ENCODE measurements around the gene MLIP. TPM values are rescaled to one million over a fixed set of nuclear protein-coding genes. Genes with fewer than 3 reads are reported as not detected.
A peak's percentile ranks its signal among the peaks of the same experiment; 100 is the strongest.

Gene MLIP
- total RNA-seq, 1 experiment from 2014 or later: not detected

DNA sequence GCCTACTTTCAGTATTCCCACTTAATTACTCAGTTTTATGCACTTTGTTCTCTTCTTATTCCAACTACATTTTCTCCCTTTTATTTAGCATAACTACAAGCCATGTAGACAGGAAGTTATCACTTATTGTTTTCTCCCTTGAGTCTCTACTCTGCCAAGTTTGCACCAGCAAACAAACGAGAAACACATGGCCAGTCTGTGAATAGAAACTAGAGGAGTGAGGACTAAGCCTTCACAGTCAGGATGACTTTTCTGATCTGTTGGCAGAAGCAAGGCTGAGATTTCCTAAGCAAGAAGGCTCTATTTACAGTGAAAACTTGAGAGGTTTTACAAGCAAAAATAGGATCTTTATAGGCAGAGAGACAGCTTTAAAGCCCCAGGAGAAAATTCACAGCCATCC, 127.2 kb downstream of the MLIP start:
- Mint-ChIP-seq H3K27ac (ENCODE audit: low read depth, unreplicated experiment) (no peak overlapping the region), H3K4me3 (ENCODE audit: unreplicated experiment) (no peak overlapping the region), H3K27me3 (ENCODE audit: insufficient read depth, unreplicated experiment) (no peaks in the 10 kb centered on the region), H3K36me3 (ENCODE audit: insufficient read depth, unreplicated experiment) (no peaks in the 10 kb centered on the region), H3K9me3 (ENCODE audit: unreplicated experiment) (no peaks in the 10 kb centered on the region), H3K4me1 (ENCODE audit: insufficient read depth, unreplicated experiment) (peaks cover 5% of the 10 kb centered on the region)
- no TSS peak for BruUV-seq (replicated peaks)
- DNase-seq (ENCODE audit: unreplicated experiment): no peak
- TF ChIP-seq, protein P1, sequence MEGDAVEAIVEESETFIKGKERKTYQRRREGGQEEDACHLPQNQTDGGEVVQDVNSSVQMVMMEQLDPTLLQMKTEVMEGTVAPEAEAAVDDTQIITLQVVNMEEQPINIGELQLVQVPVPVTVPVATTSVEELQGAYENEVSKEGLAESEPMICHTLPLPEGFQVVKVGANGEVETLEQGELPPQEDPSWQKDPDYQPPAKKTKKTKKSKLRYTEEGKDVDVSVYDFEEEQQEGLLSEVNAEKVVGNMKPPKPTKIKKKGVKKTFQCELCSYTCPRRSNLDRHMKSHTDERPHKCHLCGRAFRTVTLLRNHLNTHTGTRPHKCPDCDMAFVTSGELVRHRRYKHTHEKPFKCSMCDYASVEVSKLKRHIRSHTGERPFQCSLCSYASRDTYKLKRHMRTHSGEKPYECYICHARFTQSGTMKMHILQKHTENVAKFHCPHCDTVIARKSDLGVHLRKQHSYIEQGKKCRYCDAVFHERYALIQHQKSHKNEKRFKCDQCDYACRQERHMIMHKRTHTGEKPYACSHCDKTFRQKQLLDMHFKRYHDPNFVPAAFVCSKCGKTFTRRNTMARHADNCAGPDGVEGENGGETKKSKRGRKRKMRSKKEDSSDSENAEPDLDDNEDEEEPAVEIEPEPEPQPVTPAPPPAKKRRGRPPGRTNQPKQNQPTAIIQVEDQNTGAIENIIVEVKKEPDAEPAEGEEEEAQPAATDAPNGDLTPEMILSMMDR (IDR thresholded peaks at IDR 0.05; ENCODE audit: unreplicated experiment): no peak
- ChIA-PET CTCF (interaction anchor here (1.2 kb wide), 1 partner anchor 64 kb away, joined by 4 read pairs; no protein-coding TSS in a partner anchor), POLR2A (no interaction called here)
- intact Hi-C loops (cut with micrococcal nuclease): no loop called here

DNA sequence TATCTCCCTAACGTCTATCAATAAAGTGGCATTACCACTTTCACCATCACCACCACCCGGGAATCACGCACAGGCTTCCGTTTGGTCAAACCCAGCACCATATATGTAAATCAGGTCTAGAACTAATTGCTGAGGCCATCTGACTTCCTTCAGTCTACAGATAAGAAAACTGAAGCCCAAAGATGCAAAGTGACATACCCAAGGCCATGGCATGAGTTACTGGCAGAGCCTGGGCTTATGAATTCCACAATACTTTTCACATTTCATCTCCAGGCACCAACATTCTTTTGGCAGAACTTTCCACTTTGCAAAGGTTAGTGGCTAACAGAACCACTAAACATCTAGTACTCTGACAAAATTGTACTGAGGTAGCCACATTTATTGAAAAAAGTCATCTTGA, 132.5 kb downstream of the MLIP start:
- Mint-ChIP-seq H3K4me1 (ENCODE audit: insufficient read depth, unreplicated experiment) (no peaks in the 10 kb centered on the region), H3K4me3 (ENCODE audit: unreplicated experiment) (no peak overlapping the region), H3K27ac (ENCODE audit: low read depth, unreplicated experiment) (no peak overlapping the region), H3K36me3 (ENCODE audit: insufficient read depth, unreplicated experiment) (no peaks in the 10 kb centered on the region), H3K27me3 (ENCODE audit: insufficient read depth, unreplicated experiment) (no peaks in the 10 kb centered on the region), H3K9me3 (ENCODE audit: unreplicated experiment) (no peaks in the 10 kb centered on the region)
- CTCF ChIA-PET: interaction anchor here (0.6 to 2.7 kb wide), 17 partner anchors 9 to 1010 kb away, joined by 3 to 20 read pairs (median 4); no protein-coding TSS in a partner anchor
- intact Hi-C loops (cut with micrococcal nuclease): loop anchor here (1.0 kb wide), 1 partner anchor 826 kb away; no protein-coding TSS in a partner anchor
- TF ChIP-seq, protein P1 (IDR thresholded peaks at IDR 0.05; ENCODE audit: unreplicated experiment): no peak
- no peak for DNase-seq (ENCODE audit: unreplicated experiment)
- POLR2A ChIA-PET: interaction anchor here (1.4 kb wide), 1 partner anchor 12 kb away, joined by 5 read pairs; no protein-coding TSS in a partner anchor
- no TSS peak for BruUV-seq (replicated peaks)

DNA sequence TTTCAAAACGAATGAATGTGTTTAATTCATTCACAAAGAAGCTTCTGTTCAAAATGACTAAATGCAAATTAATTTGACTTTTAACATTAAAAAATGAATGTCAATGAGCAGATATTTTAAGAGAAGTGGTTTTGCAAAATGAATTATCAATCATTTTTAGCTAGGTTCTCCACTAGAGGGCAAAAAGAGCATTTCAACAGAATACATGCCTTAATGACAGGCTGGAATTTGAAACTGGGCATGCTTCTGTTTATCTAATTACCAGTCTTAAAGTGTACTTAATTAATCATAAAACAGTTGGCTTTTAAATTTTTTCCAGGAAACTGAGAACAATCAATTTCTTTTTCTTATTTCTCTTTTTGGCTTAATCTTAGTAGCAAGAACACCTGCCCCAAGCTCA, 133.2 kb downstream of the MLIP start:
- H3K36me3 Mint-ChIP-seq (ENCODE audit: insufficient read depth, unreplicated experiment): no peaks in the 10 kb centered on the region
- no peaks in the 10 kb centered on the region for H3K9me3 Mint-ChIP-seq (ENCODE audit: unreplicated experiment)
- ChIA-PET POLR2A (interaction anchor here (0.6 to 1.4 kb wide), 3 partner anchors 12 to 253 kb away, joined by 3 to 5 read pairs (median 3); no protein-coding TSS in a partner anchor), CTCF (interaction anchor here (0.6 to 2.7 kb wide), 23 partner anchors 10 to 1118 kb away, joined by 3 to 20 read pairs (median 4); no protein-coding TSS in a partner anchor)
- DNase-seq (ENCODE audit: unreplicated experiment): peak; percentile 40
- no peak overlapping the region for H3K4me3 Mint-ChIP-seq (ENCODE audit: unreplicated experiment)
- H3K27ac Mint-ChIP-seq (ENCODE audit: low read depth, unreplicated experiment): no peak overlapping the region
- intact Hi-C loops (cut with micrococcal nuclease): loop anchor here (1.0 kb wide), 1 partner anchor 825 kb away; no protein-coding TSS in a partner anchor
- BruUV-seq (replicated peaks): no TSS peak
- H3K4me1 Mint-ChIP-seq (ENCODE audit: insufficient read depth, unreplicated experiment): no peaks in the 10 kb centered on the region
- TF ChIP-seq, protein P1 (IDR thresholded peaks at IDR 0.05; ENCODE audit: unreplicated experiment): peak; percentile 60
- no peaks in the 10 kb centered on the region for H3K27me3 Mint-ChIP-seq (ENCODE audit: insufficient read depth, unreplicated experiment)

DNA sequence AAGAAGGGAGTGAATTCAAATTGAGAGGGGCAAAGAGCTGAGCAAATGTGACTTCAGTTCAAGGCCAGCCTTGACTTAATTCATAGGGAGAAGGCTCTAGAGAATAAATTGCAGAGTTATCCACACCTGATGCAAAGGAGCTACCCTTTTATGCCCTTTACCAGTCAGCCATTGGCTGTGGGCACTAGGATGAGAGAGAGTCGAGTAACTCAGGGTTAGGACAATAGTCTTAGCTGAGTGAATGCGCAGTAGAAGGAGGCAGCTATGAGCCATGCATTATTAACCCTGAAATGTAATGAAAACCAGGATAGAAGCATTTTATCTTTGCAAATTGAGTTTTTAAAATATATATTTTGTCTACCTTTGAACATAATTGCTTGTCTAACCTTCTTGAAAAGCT, 134.0 kb downstream of the MLIP start:
- no peak for DNase-seq (ENCODE audit: unreplicated experiment)
- ChIA-PET CTCF (interaction anchor here (0.6 to 2.7 kb wide), 20 partner anchors 8 to 824 kb away, joined by 3 to 20 read pairs (median 4); no protein-coding TSS in a partner anchor), POLR2A (interaction anchor here (1.1 kb wide), 1 partner anchor 233 kb away, joined by 3 read pairs; no protein-coding TSS in a partner anchor)
- no peaks in the 10 kb centered on the region for H3K27me3 Mint-ChIP-seq (ENCODE audit: insufficient read depth, unreplicated experiment)
- no TSS peak for BruUV-seq (replicated peaks)
- no peak overlapping the region for H3K27ac Mint-ChIP-seq (ENCODE audit: low read depth, unreplicated experiment)
- TF ChIP-seq, protein P1 (IDR thresholded peaks at IDR 0.05; ENCODE audit: unreplicated experiment): no peak
- H3K9me3 Mint-ChIP-seq (ENCODE audit: unreplicated experiment): no peaks in the 10 kb centered on the region
- H3K4me3 Mint-ChIP-seq (ENCODE audit: unreplicated experiment): no peak overlapping the region
- H3K4me1 Mint-ChIP-seq (ENCODE audit: insufficient read depth, unreplicated experiment): no peaks in the 10 kb centered on the region
- intact Hi-C loops (cut with micrococcal nuclease): no loop called here
- H3K36me3 Mint-ChIP-seq (ENCODE audit: insufficient read depth, unreplicated experiment): no peaks in the 10 kb centered on the region

Measured in MCF 10A (cell line).